GM12878 (cell line): Measurements from ENCODE around the gene RFPL1. TPM values are rescaled to one million over a fixed set of nuclear protein-coding genes. Genes with fewer than 3 reads are reported as not detected.

Source experiments
- ATAC-seq: fragments of 200-7000 bp; cut with Tn5 transposase; 3 replicates; pipeline ENCODE4 v1.9.1; 2020; ENCODE audit warnings: mild to moderate bottlenecking, moderate library complexity
- BruUV-seq: library from RNA; stranded (reverse); fragments of 400-500 nt; replicated peaks from 2 replicates; lab custom pipeline; 2021; lab: Mats Ljungman, UMichigan
- CTCF ChIA-PET: fragments of 300-600 bp; sonication (Branson Sonifier 250); formaldehyde crosslinking; extraction: SDS; loops from one replicate; lab custom pipeline; 2021; ENCODE audit warnings: inconsistent platforms; lab: Yijun Ruan, JAX
- POLR2A ChIA-PET: fragments of 350-600 bp; formaldehyde crosslinking; extraction: SDS; loops from one replicate; lab custom pipeline; 2021; ENCODE audit warnings: inconsistent platforms; lab: Charles Lee
- RAD21 ChIA-PET: fragments of 300-600 bp; sonication (Branson Sonifier 250); formaldehyde crosslinking; loops from one replicate; lab custom pipeline; 2023; ENCODE audit warnings: antibody characterized with exemption; ENCODE audit not compliant: unreplicated experiment; lab: Charles Lee
- SMC1A ChIA-PET: fragments of 300-600 bp; sonication (Branson Sonifier 250); formaldehyde crosslinking; loops from one replicate; lab custom pipeline; 2023; ENCODE audit not compliant: unreplicated experiment, uncharacterized antibody; lab: Charles Lee
- DNase-seq: peaks from one replicate; pipeline ENCODE4 v3.0.0-alpha.2; 2011; ENCODE audit warnings: low read depth, low spot score
- FAIRE-seq: peaks from 3 replicates; lab custom pipeline; 2011; peaks lifted over from hg19 to GRCh38; lab: Jason Lieb, UNC
- H2AFZ ChIP-seq: 2 replicates; pipeline ENCODE4 v1.6.0; 2011; ENCODE audit warnings: low read depth, low read length, control low read depth; ENCODE audit not compliant: control insufficient read depth
- H3K27ac ChIP-seq: 2 replicates; pipeline ENCODE4 v1.5.1; 2011; ENCODE audit warnings: control low read depth; ENCODE audit not compliant: control insufficient read depth, insufficient read depth
- H3K27me3 ChIP-seq, 2 experiments: replicated peaks in 1 of 2; 2 replicates each; pipeline versions ENCODE4 v1.6.0 to v1.6.1; 2011; ENCODE audit warnings: low read length in 1 of 2; ENCODE audit not compliant: control insufficient read depth in 2 of 2, insufficient read depth in 2 of 2
- H3K36me3 ChIP-seq, 2 experiments: 2 replicates each; pipeline ENCODE4 v1.5.1; 2011; ENCODE audit warnings: low read length in 1 of 2; ENCODE audit not compliant: control insufficient read depth in 2 of 2, insufficient read depth in 2 of 2
- H3K4me1 ChIP-seq: 2 replicates; pipeline ENCODE4 v1.6.1; 2011; ENCODE audit warnings: mild to moderate bottlenecking, low read length, moderate library complexity, mixed read lengths; ENCODE audit not compliant: control insufficient read depth, insufficient read depth
- H3K4me2 ChIP-seq: 2 replicates; pipeline ENCODE4 v1.6.0; 2011; ENCODE audit warnings: control low read depth; ENCODE audit not compliant: control insufficient read depth, insufficient read depth
- H3K4me3 ChIP-seq: fragments of 200-600 bp; sonication (generic); 2 replicates; pipeline ENCODE4 v1.5.1; 2016
- H3K79me2 ChIP-seq: 2 replicates; pipeline ENCODE4 v1.6.0; 2011; ENCODE audit warnings: low read length; ENCODE audit not compliant: control insufficient read depth, insufficient read depth
- H3K9ac ChIP-seq: 2 replicates; pipeline ENCODE4 v1.8.0; 2011; ENCODE audit warnings: low read length, control low read depth, mixed read lengths; ENCODE audit not compliant: control insufficient read depth, insufficient read depth
- H3K9me3 ChIP-seq: replicated peaks from 3 replicates; pipeline ENCODE4 v1.5.1; 2011; ENCODE audit warnings: mild to moderate bottlenecking, low read length; ENCODE audit not compliant: control insufficient read depth, insufficient read depth
- H4K20me1 ChIP-seq: 2 replicates; pipeline ENCODE4 v1.6.0; 2011; ENCODE audit not compliant: control insufficient read depth, insufficient read depth
- CHD4 ChIP-seq: fragments of 200-600 bp; sonication (generic); IDR thresholded peaks from 2 replicates; pipeline ENCODE4 v1.6.1; 2016; ENCODE audit warnings: mild to moderate bottlenecking
- CREM ChIP-seq: IDR thresholded peaks from 2 replicates; pipeline ENCODE4 v1.6.1; 2014; ENCODE audit warnings: antibody characterized with exemption, low read depth
- E4F1 ChIP-seq: fragments of 450-650 bp; IDR thresholded peaks from 2 replicates; pipeline ENCODE4 v1.6.1; 2018; ENCODE audit warnings: borderline replicate concordance, mild to moderate bottlenecking; ENCODE audit not compliant: partially characterized antibody
- NFYA ChIP-seq: IDR thresholded peaks from 2 replicates; pipeline ENCODE4 v1.6.1; 2011; ENCODE audit warnings: low read depth, mild to moderate bottlenecking, low read length, improper control_type of control experiment, borderline replicate concordance
- STAT1 ChIP-seq: fragments of 450-650 bp; conservative IDR thresholded peaks from 2 replicates; pipeline ENCODE4 v1.6.1; 2014; ENCODE audit warnings: antibody characterized with exemption, mild to moderate bottlenecking
- YY1 ChIP-seq: IDR thresholded peaks from 2 replicates; pipeline ENCODE4 v1.6.1; 2011; ENCODE audit warnings: low read depth, mild to moderate bottlenecking, low read length
- WGBS: methylation state at CpG from one replicate; pipeline ENCODE4 v1.1.6; 2016; ENCODE audit warnings: low lambda C conversion rate; ENCODE audit not compliant: insufficient replicate concordance, insufficient coverage; ENCODE audit errors: missing lambda C conversion rate; 5-methylcytosine and 5-hydroxymethylcytosine counted together
- in situ Hi-C: fragments of 300-500 bp; cut with MboI; formaldehyde crosslinking; loops from 9 replicates; pipeline ENCODE4 v1.14.3; 2018; ENCODE audit warnings: mixed read lengths
- intact Hi-C: fragments of 100-400 bp; cut with micrococcal nuclease; formaldehyde crosslinking; loops from one replicate; pipeline ENCODE4 v1.14.2; 2022; ENCODE audit not compliant: unreplicated experiment
- polyA plus RNA-seq, 11 experiments: library from polyadenylated mRNA; depleted of rRNA in 4 of 11; unstranded in 6 of 11; stranded (reverse) in 5 of 11; fragments of >200 nt; fragmentation: Nextera tagmentation in 4 of 11; fragmentation: Illumina TruSeq in 1 of 11; extraction: Ambion mirVana in 4 of 11; extraction: Trizol in 1 of 11; gene quantifications; 1 replicate in 1 of 11; 2 replicates in 10 of 11; pipeline versions ENCODE4 v1.2.1 to v1.2.3, GENCODE V29; 2011 to 2016; ENCODE audit warnings: inconsistent platforms in 2 of 11, missing spikeins in 2 of 11, low read depth in 1 of 11
- total RNA-seq, 4 experiments: library from RNA; depleted of rRNA in 3 of 4; stranded (reverse); fragments of >200 nt in 3 of 4; fragmentation: Illumina TruSeq in 1 of 4; extraction: Trizol in 1 of 4; gene quantifications; 2 replicates each; pipeline versions ENCODE4 v1.2.1 to v1.2.3, GENCODE V29; 2013 to 2021

The RFPL1 gene
- total and polyA plus RNA-seq, 10 of the 15 experiments (the other 5 are each of a cell fraction or from before 2014, with no cell fraction given): 0.13 TPM; not detected in 9

DNA sequence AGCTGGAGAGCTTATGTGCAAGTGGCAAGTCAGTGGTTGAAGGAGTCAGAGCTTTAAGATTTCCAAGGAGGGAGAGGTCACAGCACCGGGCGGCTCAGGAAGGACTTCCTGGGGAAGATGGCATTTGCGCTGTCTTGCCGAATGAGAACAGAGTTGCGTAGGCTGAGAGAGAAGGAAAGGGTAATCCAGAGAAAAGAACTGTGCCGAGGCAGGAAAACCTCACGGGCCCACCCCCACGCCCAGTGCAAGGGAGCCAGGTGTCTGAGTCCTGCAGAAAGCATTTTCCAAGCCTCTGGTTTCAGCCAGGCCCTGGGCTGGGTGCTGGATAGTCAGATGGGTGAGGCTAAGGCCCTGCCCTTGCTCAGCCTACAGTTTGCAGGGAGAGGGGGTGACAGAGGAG lies 46.8 kb upstream of the RFPL1 start:
- no peak for FAIRE-seq
- no peak for DNase-seq
- intact Hi-C loops (no loop called here), in situ Hi-C loops (loop anchor here (10.0 kb wide), 1 partner anchor 693 kb away; the partner anchor contains the start of gene HORMAD2)
- SMC1A ChIA-PET: no interaction called here
- no peak for TF ChIP-seq CREM
- TF ChIP-seq NFYA: no peak
- no peak for TF ChIP-seq CHD4
- TF ChIP-seq E4F1: no peak
- no peak for TF ChIP-seq YY1
- no peak for TF ChIP-seq STAT1
- TF ChIP-seq, all 136 proteins: peak for 0
- WGBS: 83% methylated on average over 8 of the region's 8 CpGs
- no peaks in the 10 kb centered on the region for H3K36me3 ChIP-seq
- peaks cover 20% of the 10 kb centered on the region for H3K4me1 ChIP-seq
- no peak overlapping the region for H3K4me3 ChIP-seq
- H3K27me3 ChIP-seq: no peaks in the 10 kb centered on the region
- ChIA-PET RAD21 (interaction anchor here (0.6 to 1.5 kb wide), 2 partner anchors 133 to 206 kb away, joined by 4 read pairs; no protein-coding TSS in a partner anchor), POLR2A (no interaction called here), CTCF (interaction anchor here (1.4 to 1.7 kb wide), 2 partner anchors 10 to 162 kb away, joined by 3 read pairs; partner anchors contain the start of gene THOC5)
- H3K4me2 ChIP-seq: no peak overlapping the region
- BruUV-seq: no TSS peak
- H3K9me3 ChIP-seq: no peaks in the 10 kb centered on the region
- no peak overlapping the region for H3K9ac ChIP-seq
- ATAC-seq: no peak
- H3K27ac ChIP-seq: no peak overlapping the region
- H4K20me1 ChIP-seq: no peaks in the 10 kb centered on the region
- H2AFZ ChIP-seq: no peak overlapping the region
- H3K79me2 ChIP-seq: peaks cover 21% of the 10 kb centered on the region
